ENCODE results near the gene INVS. TPM values are rescaled to one million over a fixed set of nuclear protein-coding genes. Genes with fewer than 3 reads are reported as not detected.

The INVS gene
- total RNA-seq, 1 experiment from 2014 or later = 21.1 TPM

DNA sequence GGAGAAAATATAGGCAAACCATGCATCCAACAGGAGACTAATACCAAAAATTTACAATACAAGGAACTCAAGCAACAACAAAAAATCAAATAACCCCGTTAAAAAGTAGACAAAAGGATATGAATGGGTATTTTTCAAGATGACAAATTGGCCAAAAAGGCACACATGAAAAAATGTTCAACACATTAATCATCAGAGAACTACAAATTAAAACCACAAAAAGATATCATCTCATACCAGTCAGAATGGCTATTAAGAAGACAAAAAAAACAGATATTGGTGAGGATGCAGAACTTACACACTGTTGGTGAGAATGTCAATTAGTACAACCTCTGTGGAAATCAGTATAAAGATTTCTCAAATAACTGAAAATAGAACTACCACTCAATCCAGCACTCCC lies 218.7 kb downstream of the INVS start:
- Histone ChIP-seq H3K36me3 (ENCODE audit: control insufficient read depth in 1 of 2, insufficient read depth in 2 of 2, low read length in 2 of 2) (peaks cover 27 to 34% of the 10 kb centered on the region in 2 experiments), H3K27ac (ENCODE audit: low read depth, low read length) (no peak overlapping the region), H3K9me3 (ENCODE audit: control insufficient read depth in 1 of 2, insufficient read depth in 1 of 2, low read depth in 1 of 2, low read length in 2 of 2) (no peaks in the 10 kb centered on the region), H4K20me1 (ENCODE audit: insufficient read depth) (peaks cover 25% of the 10 kb centered on the region), H2AFZ (ENCODE audit: low read depth, low read length, poor library complexity, severe bottlenecking) (no peak overlapping the region), H3K27me3 (ENCODE audit: insufficient read depth, low read length) (no peaks in the 10 kb centered on the region), H3K4me1 (ENCODE audit: control insufficient read depth in 1 of 2, insufficient read depth in 2 of 2, low read length in 2 of 2) (no peaks in the 10 kb centered on the region), H3K79me2 (ENCODE audit: insufficient read depth, low read length) (peaks cover 83% of the 10 kb centered on the region), H3K4me2 (ENCODE audit: low read length) (no peak overlapping the region), H3K9me2 (ENCODE audit: insufficient read depth) (no peaks in the 10 kb centered on the region), H3K4me3 (replicated peaks in 1 of 2; ENCODE audit: low read depth in 1 of 2, low read length in 2 of 2) (no peak overlapping the region), H3K9ac (ENCODE audit: low read length) (no peak overlapping the region)
- BruUV-seq (replicated peaks) = no TSS peak
- no peak for ATAC-seq
- ChIA-PET RAD21 (ENCODE audit: low non-redundant PET in 1 of 2, low total read pairs in 2 of 2, uncharacterized antibody in 2 of 2, unreplicated experiment in 2 of 2) (no interaction called here), POLR2A (no interaction called here), CTCF (no interaction called here)
- DNase-seq (ENCODE audit: low read depth, low spot score) = no peak
- intact Hi-C loops (cut with micrococcal nuclease) = no loop called here
- TF ChIP-seq POLR2AphosphoS5 (IDR thresholded peaks at IDR 0.05; ENCODE audit: low read depth, low read length) = no peak
- no peak for TF ChIP-seq ELF1 (IDR thresholded peaks at IDR 0.05; ENCODE audit: borderline replicate concordance, low read depth)
- no peak for TF ChIP-seq EZH2 (IDR thresholded peaks at IDR 0.05)
- TF ChIP-seq, protein P1, sequence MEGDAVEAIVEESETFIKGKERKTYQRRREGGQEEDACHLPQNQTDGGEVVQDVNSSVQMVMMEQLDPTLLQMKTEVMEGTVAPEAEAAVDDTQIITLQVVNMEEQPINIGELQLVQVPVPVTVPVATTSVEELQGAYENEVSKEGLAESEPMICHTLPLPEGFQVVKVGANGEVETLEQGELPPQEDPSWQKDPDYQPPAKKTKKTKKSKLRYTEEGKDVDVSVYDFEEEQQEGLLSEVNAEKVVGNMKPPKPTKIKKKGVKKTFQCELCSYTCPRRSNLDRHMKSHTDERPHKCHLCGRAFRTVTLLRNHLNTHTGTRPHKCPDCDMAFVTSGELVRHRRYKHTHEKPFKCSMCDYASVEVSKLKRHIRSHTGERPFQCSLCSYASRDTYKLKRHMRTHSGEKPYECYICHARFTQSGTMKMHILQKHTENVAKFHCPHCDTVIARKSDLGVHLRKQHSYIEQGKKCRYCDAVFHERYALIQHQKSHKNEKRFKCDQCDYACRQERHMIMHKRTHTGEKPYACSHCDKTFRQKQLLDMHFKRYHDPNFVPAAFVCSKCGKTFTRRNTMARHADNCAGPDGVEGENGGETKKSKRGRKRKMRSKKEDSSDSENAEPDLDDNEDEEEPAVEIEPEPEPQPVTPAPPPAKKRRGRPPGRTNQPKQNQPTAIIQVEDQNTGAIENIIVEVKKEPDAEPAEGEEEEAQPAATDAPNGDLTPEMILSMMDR (IDR thresholded peaks at IDR 0.05 in 2 of 3, conservative IDR thresholded peaks at IDR 0.05 in 1 of 3; ENCODE audit: borderline replicate concordance in 1 of 3, insufficient read depth in 1 of 3, low read depth in 2 of 3, low read length in 2 of 3) = no peak
- TF ChIP-seq SRF (IDR thresholded peaks at IDR 0.05; ENCODE audit: low read depth) = no peak
- TF ChIP-seq TCF7L2 (IDR thresholded peaks at IDR 0.05; ENCODE audit: borderline replicate concordance, extremely low read depth, insufficient read depth, insufficient read length) = no peak
- TF ChIP-seq, protein P2, sequence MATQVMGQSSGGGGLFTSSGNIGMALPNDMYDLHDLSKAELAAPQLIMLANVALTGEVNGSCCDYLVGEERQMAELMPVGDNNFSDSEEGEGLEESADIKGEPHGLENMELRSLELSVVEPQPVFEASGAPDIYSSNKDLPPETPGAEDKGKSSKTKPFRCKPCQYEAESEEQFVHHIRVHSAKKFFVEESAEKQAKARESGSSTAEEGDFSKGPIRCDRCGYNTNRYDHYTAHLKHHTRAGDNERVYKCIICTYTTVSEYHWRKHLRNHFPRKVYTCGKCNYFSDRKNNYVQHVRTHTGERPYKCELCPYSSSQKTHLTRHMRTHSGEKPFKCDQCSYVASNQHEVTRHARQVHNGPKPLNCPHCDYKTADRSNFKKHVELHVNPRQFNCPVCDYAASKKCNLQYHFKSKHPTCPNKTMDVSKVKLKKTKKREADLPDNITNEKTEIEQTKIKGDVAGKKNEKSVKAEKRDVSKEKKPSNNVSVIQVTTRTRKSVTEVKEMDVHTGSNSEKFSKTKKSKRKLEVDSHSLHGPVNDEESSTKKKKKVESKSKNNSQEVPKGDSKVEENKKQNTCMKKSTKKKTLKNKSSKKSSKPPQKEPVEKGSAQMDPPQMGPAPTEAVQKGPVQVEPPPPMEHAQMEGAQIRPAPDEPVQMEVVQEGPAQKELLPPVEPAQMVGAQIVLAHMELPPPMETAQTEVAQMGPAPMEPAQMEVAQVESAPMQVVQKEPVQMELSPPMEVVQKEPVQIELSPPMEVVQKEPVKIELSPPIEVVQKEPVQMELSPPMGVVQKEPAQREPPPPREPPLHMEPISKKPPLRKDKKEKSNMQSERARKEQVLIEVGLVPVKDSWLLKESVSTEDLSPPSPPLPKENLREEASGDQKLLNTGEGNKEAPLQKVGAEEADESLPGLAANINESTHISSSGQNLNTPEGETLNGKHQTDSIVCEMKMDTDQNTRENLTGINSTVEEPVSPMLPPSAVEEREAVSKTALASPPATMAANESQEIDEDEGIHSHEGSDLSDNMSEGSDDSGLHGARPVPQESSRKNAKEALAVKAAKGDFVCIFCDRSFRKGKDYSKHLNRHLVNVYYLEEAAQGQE (IDR thresholded peaks at IDR 0.05; ENCODE audit: low read depth) = no peak
- TF ChIP-seq FOSL1 (IDR thresholded peaks at IDR 0.05; ENCODE audit: low read depth) = no peak
- TF ChIP-seq CBX3 (IDR thresholded peaks at IDR 0.05; ENCODE audit: low read depth) = no peak
- TF ChIP-seq EZH2phosphoT487 (IDR thresholded peaks at IDR 0.05; ENCODE audit: borderline replicate concordance) = no peak
- TF ChIP-seq EGR1 (IDR thresholded peaks at IDR 0.05; ENCODE audit: low read depth) = no peak
- no peak for TF ChIP-seq JUND (IDR thresholded peaks at IDR 0.05)
- TF ChIP-seq, protein P3, sequence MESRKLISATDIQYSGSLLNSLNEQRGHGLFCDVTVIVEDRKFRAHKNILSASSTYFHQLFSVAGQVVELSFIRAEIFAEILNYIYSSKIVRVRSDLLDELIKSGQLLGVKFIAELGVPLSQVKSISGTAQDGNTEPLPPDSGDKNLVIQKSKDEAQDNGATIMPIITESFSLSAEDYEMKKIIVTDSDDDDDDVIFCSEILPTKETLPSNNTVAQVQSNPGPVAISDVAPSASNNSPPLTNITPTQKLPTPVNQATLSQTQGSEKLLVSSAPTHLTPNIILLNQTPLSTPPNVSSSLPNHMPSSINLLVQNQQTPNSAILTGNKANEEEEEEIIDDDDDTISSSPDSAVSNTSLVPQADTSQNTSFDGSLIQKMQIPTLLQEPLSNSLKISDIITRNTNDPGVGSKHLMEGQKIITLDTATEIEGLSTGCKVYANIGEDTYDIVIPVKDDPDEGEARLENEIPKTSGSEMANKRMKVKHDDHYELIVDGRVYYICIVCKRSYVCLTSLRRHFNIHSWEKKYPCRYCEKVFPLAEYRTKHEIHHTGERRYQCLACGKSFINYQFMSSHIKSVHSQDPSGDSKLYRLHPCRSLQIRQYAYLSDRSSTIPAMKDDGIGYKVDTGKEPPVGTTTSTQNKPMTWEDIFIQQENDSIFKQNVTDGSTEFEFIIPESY (IDR thresholded peaks at IDR 0.05; ENCODE audit: extremely low read depth, insufficient replicate concordance, low read length) = no peak
- TF ChIP-seq, protein P4, sequence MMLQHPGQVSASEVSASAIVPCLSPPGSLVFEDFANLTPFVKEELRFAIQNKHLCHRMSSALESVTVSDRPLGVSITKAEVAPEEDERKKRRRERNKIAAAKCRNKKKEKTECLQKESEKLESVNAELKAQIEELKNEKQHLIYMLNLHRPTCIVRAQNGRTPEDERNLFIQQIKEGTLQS (IDR thresholded peaks at IDR 0.05) = no peak
- TF ChIP-seq ZFX (IDR thresholded peaks at IDR 0.05) = no peak
- no peak for TF ChIP-seq YY1 (IDR thresholded peaks at IDR 0.05; ENCODE audit: extremely low read depth, insufficient replicate concordance, low read depth, low read length)
- TF ChIP-seq, protein P5, sequence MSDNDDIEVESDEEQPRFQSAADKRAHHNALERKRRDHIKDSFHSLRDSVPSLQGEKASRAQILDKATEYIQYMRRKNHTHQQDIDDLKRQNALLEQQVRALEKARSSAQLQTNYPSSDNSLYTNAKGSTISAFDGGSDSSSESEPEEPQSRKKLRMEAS (IDR thresholded peaks at IDR 0.05) = no peak
- TF ChIP-seq CEBPB (IDR thresholded peaks at IDR 0.05; ENCODE audit: low read depth) = no peak
- no peak for TF ChIP-seq POLR2A (IDR thresholded peaks at IDR 0.05; ENCODE audit: borderline replicate concordance, extremely low read depth, insufficient read depth, insufficient read length)

Data from HCT116 (cell line).